ENCODE results near the gene MYO5B. TPM values are rescaled to one million over a fixed set of nuclear protein-coding genes. Genes with fewer than 3 reads are reported as not detected.

Gene MYO5B
- total RNA-seq, 1 experiment from 2014 or later, result 32.1 TPM

DNA sequence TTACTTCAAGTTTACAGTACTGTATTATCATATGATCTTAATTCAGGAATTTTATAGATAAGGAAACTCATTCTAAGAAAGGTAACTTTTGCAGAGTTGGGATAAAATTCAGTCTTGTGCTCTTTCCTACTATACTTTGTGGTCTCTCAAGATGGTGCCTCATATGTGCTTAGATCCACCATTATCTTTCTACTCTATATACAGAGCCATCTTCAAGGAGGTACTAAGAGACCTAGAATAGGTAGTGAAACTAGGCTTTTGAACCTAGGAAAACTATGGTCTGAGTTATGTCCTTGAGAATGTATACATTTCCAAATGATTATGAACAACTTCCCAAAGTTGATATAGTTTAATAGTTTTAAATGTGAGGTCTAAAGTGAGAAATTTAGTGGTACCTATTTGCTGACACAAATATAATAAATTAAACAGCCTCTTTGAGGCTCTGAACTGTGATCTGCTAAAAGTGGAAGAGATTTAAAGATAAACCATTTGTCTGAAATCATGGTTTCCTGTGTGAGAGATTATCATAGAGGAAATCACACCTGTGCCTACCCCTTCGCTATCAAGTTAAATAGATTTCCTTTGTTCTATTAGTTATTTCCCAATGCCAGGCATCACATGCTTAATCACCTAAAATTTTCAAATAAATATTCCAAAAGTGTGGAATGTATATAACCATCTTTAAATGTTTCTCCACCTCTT is 408.8 kb downstream of the MYO5B start:
- no peak for TF ChIP-seq TCF7L2 (IDR thresholded peaks at IDR 0.05; ENCODE audit: borderline replicate concordance, extremely low read depth, insufficient read depth, insufficient read length)
- TF ChIP-seq YY1 (IDR thresholded peaks at IDR 0.05; ENCODE audit: extremely low read depth, insufficient replicate concordance, low read depth, low read length), result no peak
- no peak for TF ChIP-seq EZH2 (IDR thresholded peaks at IDR 0.05)
- TF ChIP-seq ZNF274 (IDR thresholded peaks at IDR 0.05; ENCODE audit: low read depth, low read length), result no peak
- TF ChIP-seq, protein P1, sequence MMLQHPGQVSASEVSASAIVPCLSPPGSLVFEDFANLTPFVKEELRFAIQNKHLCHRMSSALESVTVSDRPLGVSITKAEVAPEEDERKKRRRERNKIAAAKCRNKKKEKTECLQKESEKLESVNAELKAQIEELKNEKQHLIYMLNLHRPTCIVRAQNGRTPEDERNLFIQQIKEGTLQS (IDR thresholded peaks at IDR 0.05), result no peak
- TF ChIP-seq SP1 (IDR thresholded peaks at IDR 0.05; ENCODE audit: low read depth), result no peak
- no peak for TF ChIP-seq CEBPB (IDR thresholded peaks at IDR 0.05; ENCODE audit: low read depth)
- TF ChIP-seq SRF (IDR thresholded peaks at IDR 0.05; ENCODE audit: low read depth), result no peak
- no peak for TF ChIP-seq ZFX (IDR thresholded peaks at IDR 0.05)
- TF ChIP-seq POLR2A (IDR thresholded peaks at IDR 0.05; ENCODE audit: borderline replicate concordance, extremely low read depth, insufficient read depth, insufficient read length), result no peak
- TF ChIP-seq, protein P2, sequence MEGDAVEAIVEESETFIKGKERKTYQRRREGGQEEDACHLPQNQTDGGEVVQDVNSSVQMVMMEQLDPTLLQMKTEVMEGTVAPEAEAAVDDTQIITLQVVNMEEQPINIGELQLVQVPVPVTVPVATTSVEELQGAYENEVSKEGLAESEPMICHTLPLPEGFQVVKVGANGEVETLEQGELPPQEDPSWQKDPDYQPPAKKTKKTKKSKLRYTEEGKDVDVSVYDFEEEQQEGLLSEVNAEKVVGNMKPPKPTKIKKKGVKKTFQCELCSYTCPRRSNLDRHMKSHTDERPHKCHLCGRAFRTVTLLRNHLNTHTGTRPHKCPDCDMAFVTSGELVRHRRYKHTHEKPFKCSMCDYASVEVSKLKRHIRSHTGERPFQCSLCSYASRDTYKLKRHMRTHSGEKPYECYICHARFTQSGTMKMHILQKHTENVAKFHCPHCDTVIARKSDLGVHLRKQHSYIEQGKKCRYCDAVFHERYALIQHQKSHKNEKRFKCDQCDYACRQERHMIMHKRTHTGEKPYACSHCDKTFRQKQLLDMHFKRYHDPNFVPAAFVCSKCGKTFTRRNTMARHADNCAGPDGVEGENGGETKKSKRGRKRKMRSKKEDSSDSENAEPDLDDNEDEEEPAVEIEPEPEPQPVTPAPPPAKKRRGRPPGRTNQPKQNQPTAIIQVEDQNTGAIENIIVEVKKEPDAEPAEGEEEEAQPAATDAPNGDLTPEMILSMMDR (IDR thresholded peaks at IDR 0.05 in 2 of 3, conservative IDR thresholded peaks at IDR 0.05 in 1 of 3; ENCODE audit: borderline replicate concordance in 1 of 3, insufficient read depth in 1 of 3, low read depth in 2 of 3, low read length in 2 of 3), result no peak
- TF ChIP-seq, protein P3, sequence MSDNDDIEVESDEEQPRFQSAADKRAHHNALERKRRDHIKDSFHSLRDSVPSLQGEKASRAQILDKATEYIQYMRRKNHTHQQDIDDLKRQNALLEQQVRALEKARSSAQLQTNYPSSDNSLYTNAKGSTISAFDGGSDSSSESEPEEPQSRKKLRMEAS (IDR thresholded peaks at IDR 0.05), result no peak
- no peak for TF ChIP-seq RAD21 (IDR thresholded peaks at IDR 0.05; ENCODE audit: low read depth)
- no peak for TF ChIP-seq ELF1 (IDR thresholded peaks at IDR 0.05; ENCODE audit: borderline replicate concordance, low read depth)
- no peak for TF ChIP-seq EZH2phosphoT487 (IDR thresholded peaks at IDR 0.05; ENCODE audit: borderline replicate concordance)
- TF ChIP-seq, protein P4, sequence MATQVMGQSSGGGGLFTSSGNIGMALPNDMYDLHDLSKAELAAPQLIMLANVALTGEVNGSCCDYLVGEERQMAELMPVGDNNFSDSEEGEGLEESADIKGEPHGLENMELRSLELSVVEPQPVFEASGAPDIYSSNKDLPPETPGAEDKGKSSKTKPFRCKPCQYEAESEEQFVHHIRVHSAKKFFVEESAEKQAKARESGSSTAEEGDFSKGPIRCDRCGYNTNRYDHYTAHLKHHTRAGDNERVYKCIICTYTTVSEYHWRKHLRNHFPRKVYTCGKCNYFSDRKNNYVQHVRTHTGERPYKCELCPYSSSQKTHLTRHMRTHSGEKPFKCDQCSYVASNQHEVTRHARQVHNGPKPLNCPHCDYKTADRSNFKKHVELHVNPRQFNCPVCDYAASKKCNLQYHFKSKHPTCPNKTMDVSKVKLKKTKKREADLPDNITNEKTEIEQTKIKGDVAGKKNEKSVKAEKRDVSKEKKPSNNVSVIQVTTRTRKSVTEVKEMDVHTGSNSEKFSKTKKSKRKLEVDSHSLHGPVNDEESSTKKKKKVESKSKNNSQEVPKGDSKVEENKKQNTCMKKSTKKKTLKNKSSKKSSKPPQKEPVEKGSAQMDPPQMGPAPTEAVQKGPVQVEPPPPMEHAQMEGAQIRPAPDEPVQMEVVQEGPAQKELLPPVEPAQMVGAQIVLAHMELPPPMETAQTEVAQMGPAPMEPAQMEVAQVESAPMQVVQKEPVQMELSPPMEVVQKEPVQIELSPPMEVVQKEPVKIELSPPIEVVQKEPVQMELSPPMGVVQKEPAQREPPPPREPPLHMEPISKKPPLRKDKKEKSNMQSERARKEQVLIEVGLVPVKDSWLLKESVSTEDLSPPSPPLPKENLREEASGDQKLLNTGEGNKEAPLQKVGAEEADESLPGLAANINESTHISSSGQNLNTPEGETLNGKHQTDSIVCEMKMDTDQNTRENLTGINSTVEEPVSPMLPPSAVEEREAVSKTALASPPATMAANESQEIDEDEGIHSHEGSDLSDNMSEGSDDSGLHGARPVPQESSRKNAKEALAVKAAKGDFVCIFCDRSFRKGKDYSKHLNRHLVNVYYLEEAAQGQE (IDR thresholded peaks at IDR 0.05; ENCODE audit: low read depth), result no peak
- TF ChIP-seq EGR1 (IDR thresholded peaks at IDR 0.05; ENCODE audit: low read depth), result no peak
- no peak for TF ChIP-seq FOSL1 (IDR thresholded peaks at IDR 0.05; ENCODE audit: low read depth)
- TF ChIP-seq POLR2AphosphoS5 (IDR thresholded peaks at IDR 0.05; ENCODE audit: low read depth, low read length), result no peak
- no peak for TF ChIP-seq JUND (IDR thresholded peaks at IDR 0.05)
- RAD21 ChIA-PET (ENCODE audit: low non-redundant PET in 1 of 2, low total read pairs in 2 of 2, uncharacterized antibody in 2 of 2, unreplicated experiment in 2 of 2), result no interaction called here
- intact Hi-C loops (cut with micrococcal nuclease), result no loop called here

More for the DNA sequence above, 408.8 kb downstream of the MYO5B start:
- peaks cover 0 to under 1% of the 10 kb centered on the region in 2 experiments; a peak in 2 of 4 replicates for H3K36me3 ChIP-seq (ENCODE audit: control insufficient read depth in 1 of 2, insufficient read depth in 2 of 2, low read length in 2 of 2)
- no peaks in the 10 kb centered on the region for H3K79me2 ChIP-seq (ENCODE audit: insufficient read depth, low read length)
- ChIA-PET CTCF (no interaction called here), POLR2A (no interaction called here)
- peaks cover 0 to 14% of the 10 kb centered on the region in 2 experiments; a peak in 3 of 4 replicates for H3K4me1 ChIP-seq (ENCODE audit: control insufficient read depth in 1 of 2, insufficient read depth in 2 of 2, low read length in 2 of 2)
- DNase-seq (ENCODE audit: low read depth, low spot score), result no peak
- no peak overlapping the region for H3K9ac ChIP-seq (ENCODE audit: low read length)
- H3K4me2 ChIP-seq (ENCODE audit: low read length), result no peak overlapping the region
- no peak overlapping the region for H2AFZ ChIP-seq (ENCODE audit: low read depth, low read length, poor library complexity, severe bottlenecking)
- no peaks in the 10 kb centered on the region for H3K27me3 ChIP-seq (ENCODE audit: insufficient read depth, low read length)
- H3K4me3 ChIP-seq (replicated peaks in 1 of 2; ENCODE audit: low read depth in 1 of 2, low read length in 2 of 2), result no peak overlapping the region
- ATAC-seq, result no peak
- no peaks in the 10 kb centered on the region for H3K9me2 ChIP-seq (ENCODE audit: insufficient read depth)
- no peaks in the 10 kb centered on the region for H3K9me3 ChIP-seq (ENCODE audit: control insufficient read depth in 1 of 2, insufficient read depth in 1 of 2, low read depth in 1 of 2, low read length in 2 of 2)
- BruUV-seq (replicated peaks), result no TSS peak
- no peaks in the 10 kb centered on the region for H4K20me1 ChIP-seq (ENCODE audit: insufficient read depth)
- no peak overlapping the region for H3K27ac ChIP-seq (ENCODE audit: low read depth, low read length)
